ENCODE results near the gene UXS1.

UXS1 gene

DNA sequence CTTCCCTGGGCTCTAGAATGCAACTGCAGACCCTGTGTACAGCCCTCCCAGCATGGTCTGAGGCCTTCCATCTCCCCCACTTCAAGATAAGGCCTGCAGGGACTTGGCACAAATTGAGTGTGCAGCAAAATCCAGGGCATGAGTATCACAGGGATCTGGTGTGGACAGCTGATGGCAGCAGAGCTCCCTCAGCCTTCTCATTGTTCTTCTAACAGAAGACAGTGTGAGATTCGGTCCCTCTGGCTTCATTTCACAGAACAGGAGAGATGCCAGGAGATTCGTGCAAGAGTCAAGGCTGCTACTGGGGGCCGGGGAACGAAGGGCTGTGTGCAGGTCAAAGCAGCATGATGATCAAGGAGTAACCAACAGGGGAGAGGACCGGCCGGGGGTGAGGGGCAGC lies 85.8 kb downstream of the UXS1 start:
- DNase-seq: peak in 1 of 2 experiments; percentile 44

DNA sequence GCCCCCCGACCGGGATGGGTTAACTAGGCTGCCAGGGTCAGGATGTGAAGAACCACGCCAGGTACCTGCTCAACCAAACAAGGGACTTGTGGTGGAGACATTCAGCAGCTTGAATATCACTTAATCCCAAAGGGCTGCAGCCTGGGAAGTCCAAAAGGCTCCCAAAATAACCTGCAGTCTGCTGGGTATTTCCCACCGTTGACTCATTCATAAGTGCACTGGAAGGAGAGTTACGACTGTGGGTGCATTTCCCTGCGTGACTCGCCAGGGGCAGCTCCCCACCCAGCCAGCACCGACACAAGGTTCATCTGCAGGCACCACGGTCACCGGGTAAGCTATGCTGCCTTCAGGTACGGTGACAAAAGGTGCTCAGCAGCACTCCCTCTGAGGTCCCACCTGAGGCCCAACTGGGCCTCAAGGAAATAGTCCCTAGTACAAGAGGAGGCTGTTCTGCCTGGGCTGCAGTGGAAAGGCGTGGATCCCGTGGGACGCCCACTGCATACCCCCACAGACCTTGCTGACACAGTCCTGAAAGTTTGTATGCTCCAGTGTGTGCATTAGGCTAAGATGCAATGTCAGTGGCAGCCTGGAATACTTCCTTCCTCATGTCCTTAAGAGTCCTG lies 86.5 kb downstream of the UXS1 start:
- no peak for DNase-seq

DNA sequence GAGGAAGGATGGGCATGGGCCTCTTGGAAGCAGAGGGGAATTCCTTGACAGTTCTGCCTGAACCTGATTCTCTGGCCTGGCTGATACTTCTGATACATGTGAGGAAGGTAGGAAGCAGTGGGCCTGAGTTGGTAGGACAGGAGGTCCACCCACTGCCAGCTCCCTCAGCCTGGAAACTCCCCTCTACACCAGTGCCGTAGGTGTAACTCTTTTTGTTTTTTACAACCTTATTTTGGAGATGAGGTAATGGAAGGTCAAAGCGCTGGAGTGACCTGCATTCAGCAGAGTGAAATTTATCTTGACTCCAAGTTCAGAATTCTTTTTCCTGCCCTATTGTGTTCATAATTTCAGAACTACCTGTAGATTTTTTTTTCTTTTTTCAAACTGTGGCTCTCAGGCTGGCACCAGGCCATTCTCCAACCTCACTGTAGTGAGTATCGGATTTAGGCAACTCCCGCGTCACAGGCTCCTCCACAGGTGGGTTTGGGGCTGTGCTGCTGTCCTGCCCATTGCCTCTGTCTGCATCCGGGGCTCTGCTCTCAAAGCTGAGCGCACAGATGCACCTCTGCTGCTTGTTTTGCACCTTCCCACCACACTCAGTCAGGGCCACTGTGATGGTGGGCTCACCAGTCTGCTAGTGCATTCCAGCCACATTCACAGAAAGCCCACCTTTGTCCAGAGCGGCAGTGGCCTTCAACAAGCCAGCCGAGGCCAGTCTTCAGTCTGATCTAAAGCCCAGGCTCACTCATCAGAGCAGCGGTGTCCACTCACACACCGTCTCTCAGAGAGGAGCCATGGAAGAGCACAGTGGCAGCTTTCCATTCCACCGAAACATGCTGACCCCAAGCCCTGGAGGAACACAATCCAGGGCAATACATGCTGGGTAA lies 87.2 kb downstream of the UXS1 start:
- DNase-seq: no peak

- DNase-seq: no peak
Observed at GRCh38 chr2:106105151-106105922, 88.8 kb downstream of the UXS1 start.

- peak; percentile 66 to 82 for DNase-seq
Observed at GRCh38 chr2:106104332-106105062, 89.6 kb downstream of the UXS1 start.

DNA sequence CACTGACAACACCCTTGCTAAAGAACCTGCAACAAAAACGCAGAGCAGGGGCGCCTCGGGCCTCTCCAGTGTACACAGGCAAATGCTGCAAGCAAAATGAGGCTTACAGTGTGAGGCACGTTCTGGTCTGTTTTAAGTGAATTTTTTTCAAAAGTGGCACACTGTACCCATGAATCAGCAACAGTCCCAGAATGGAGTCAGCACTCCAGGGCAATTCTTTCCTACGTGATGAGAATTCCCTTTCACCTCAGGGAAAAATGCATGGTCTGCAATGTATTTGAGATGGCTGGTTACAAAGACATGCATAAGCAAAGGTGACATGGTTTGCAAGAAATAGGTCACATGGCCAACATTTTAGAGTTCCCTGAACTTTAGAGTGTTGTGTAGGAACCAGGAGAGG lies 94.4 kb downstream of the UXS1 start:
- DNase-seq: peak in 1 of 2 experiments; percentile 20

GRCh38 chr2:106098664-106099063 lies 95.4 kb downstream of the UXS1 start:
- no peak for DNase-seq

GRCh38 chr2:106098081-106098480 lies 96.0 kb downstream of the UXS1 start:
- DNase-seq: peak in 1 of 2 experiments; percentile 25

- DNase-seq: no peak
Observed at GRCh38 chr2:106097038-106098000, 96.8 kb downstream of the UXS1 start.

DNA sequence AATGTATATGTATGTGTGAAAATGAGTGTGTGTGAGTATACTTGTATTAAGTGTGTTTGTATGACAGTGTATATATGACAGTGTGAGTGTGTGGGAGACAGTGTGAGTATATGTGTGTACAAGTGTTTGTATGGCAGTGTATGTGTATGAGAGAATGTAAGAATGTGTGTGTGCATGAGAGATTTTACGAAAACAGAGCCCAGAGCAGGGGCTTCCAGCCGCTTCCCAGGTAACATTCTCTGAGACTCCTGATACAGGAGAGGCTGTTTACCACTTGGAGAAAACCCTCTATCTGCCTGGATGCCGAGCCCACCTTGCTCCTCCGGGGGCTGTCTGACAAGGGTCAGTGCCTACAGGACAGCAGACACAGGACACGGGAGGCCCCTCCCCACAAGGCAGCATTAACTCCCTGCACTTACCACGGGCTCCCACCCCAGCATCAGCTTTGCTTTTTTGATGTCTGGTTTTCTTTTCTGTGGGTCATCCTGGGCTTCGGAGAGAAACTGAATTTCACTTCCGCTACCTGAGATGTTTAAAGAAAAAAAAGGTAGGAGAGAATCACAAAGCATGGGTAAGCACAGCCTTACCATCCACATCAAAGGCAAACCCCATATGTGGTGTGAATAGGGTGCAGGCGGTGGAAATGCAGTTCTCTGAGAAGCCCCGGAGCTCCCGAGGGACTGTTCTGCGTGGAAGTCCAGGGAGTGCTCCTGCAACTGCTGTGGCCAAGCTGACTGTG lies 97.6 kb downstream of the UXS1 start:
- no peak for DNase-seq

- DNase-seq: no peak
Observed at GRCh38 chr2:106095478-106096298, 98.4 kb downstream of the UXS1 start.

- no peak for DNase-seq
Observed at GRCh38 chr2:106094131-106094841, 99.8 kb downstream of the UXS1 start.

- DNase-seq: no peak
Observed at GRCh38 chr2:106090916-106091618, 103.0 kb downstream of the UXS1 start.

GRCh38 chr2:106089611-106090010 lies 104.5 kb downstream of the UXS1 start:
- no peak for DNase-seq

DNA sequence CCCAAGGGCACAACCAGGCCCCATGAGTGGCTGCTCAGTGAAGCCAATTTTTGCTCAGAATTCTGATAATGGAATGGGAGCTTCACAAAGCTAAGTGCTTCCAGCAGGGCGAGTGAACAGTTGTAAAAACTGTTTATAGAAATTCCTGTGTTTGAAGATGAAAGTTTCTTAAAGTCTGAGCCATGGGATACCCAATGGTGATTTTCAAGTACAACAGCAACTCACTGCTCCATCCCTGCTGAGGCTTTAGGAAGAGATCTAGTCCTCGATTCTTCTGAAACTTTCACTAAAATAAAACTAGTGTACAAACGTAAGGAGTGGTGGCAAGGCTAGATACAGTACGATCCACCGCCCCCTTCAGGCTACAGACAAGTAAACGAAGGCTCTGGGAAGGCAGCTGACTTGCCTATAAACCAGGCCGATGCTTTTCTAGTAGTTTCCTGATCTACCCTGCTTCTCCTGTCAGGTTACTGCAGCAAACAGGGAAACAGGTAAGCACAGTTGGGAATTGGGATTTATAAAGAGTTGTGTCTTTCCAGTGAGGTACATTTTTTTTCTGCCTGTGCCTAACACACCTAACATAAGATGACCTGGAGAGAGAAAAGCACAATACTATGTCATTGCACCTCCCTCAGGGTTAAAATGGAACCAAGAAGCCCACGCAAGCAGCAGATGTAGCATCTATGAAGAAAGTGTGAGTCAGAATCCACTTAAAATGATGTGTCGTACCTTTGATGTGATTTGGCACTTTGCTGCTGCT lies 108.7 kb downstream of the UXS1 start:
- peak in 1 of 2 experiments; percentile 59 for DNase-seq

DNA sequence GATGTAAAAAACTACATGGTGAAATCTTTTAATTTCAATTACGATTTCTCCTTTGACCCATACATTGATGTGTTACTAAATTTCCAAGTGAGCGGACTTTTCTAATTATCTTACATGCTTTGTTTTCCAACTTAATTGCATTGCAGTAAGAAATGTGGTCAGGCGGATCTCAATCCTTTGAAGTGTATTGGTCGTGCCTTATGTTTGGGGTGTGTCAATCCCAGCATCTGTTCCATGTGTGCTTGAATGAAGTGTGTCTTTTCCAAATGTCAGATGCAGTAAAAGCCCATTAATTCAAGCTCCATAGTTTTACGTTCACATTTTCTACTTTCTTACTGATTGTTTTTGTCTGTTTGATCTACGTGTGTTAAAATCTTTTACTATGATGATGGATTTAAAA lies 113.1 kb downstream of the UXS1 start:
- no peak for DNase-seq

DNA sequence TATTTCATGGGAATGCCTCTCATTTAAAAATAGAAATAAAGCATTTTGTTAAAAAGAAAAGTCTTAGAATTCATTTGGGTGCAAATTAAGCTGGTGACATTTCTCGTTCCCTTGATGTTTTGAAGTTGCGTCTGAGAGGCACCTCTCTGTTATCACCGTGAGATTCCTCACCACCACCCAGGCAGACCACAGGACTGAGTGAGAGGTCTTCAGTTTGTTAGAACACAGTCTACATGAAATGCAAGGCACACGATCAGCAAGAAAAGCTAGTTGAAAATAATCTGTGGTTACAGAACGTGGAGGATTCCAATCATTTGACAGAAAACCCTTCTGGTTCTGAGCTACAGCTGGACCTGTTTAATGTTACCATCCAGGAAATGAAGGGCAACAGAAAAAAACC lies 116.0 kb downstream of the UXS1 start:
- DNase-seq: no peak

DNA sequence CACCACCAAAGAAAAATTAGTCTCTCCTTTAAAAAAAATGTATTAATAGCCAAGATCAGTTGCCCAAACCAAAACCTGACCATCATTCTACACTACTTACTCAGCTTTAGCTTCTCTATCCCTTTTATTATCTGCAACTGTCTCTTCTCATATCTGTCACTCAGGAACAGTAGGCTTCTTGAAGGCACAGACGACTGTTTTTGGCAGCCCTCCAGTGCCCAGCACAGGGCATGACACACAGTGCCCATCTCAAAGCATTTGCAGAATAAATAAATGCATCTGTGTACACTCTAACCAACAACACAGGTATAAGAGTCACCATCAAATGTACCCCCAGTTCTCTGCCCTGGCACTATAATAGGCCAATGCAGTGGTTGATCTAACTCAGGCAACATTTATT lies 117.2 kb downstream of the UXS1 start:
- DNase-seq: no peak

Data from NCI-H526 (cell line).